Measurements from ENCODE around the gene THOP1. TPM values are rescaled to one million over a fixed set of nuclear protein-coding genes. Genes with fewer than 3 reads are reported as not detected.

The THOP1 gene
- total RNA-seq, 1 donor from 2014 or later = 45.2 TPM

DNA sequence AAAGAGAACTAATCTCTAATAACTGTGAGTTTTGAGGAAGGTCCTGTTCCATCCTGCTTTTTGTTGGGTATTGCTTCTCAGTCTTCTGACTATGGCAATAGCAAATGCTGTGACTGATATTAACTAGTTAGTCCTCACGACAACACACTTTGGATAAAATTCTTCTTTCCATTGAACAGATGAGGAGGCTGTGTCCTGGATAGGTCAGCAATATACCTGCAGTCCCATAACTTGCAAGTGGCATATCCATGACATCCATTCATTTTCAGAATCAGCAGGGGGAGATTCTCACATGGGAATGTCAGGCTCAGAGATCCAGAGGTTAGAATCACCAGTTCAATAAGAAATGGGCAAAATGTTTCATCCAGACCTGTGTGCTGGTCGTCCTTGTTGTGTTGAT lies 41.7 kb downstream of the THOP1 start:
- peaks cover 10% of the 10 kb centered on the region for H3K9me3 Mint-ChIP-seq (ENCODE audit: unreplicated experiment)
- DNase-seq (ENCODE audit: extremely low spot score, unreplicated experiment) = no peak
- no peak overlapping the region for H3K4me3 Mint-ChIP-seq (ENCODE audit: unreplicated experiment)
- H3K27ac Mint-ChIP-seq (ENCODE audit: unreplicated experiment) = no peak overlapping the region
- H3K4me1 Mint-ChIP-seq (ENCODE audit: unreplicated experiment) = no peaks in the 10 kb centered on the region
- H3K27me3 Mint-ChIP-seq (ENCODE audit: unreplicated experiment) = no peaks in the 10 kb centered on the region
- TF ChIP-seq, protein P1, sequence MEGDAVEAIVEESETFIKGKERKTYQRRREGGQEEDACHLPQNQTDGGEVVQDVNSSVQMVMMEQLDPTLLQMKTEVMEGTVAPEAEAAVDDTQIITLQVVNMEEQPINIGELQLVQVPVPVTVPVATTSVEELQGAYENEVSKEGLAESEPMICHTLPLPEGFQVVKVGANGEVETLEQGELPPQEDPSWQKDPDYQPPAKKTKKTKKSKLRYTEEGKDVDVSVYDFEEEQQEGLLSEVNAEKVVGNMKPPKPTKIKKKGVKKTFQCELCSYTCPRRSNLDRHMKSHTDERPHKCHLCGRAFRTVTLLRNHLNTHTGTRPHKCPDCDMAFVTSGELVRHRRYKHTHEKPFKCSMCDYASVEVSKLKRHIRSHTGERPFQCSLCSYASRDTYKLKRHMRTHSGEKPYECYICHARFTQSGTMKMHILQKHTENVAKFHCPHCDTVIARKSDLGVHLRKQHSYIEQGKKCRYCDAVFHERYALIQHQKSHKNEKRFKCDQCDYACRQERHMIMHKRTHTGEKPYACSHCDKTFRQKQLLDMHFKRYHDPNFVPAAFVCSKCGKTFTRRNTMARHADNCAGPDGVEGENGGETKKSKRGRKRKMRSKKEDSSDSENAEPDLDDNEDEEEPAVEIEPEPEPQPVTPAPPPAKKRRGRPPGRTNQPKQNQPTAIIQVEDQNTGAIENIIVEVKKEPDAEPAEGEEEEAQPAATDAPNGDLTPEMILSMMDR (IDR thresholded peaks at IDR 0.05) = no peak
- peaks cover 46% of the 10 kb centered on the region for H3K36me3 Mint-ChIP-seq (ENCODE audit: unreplicated experiment)

DNA sequence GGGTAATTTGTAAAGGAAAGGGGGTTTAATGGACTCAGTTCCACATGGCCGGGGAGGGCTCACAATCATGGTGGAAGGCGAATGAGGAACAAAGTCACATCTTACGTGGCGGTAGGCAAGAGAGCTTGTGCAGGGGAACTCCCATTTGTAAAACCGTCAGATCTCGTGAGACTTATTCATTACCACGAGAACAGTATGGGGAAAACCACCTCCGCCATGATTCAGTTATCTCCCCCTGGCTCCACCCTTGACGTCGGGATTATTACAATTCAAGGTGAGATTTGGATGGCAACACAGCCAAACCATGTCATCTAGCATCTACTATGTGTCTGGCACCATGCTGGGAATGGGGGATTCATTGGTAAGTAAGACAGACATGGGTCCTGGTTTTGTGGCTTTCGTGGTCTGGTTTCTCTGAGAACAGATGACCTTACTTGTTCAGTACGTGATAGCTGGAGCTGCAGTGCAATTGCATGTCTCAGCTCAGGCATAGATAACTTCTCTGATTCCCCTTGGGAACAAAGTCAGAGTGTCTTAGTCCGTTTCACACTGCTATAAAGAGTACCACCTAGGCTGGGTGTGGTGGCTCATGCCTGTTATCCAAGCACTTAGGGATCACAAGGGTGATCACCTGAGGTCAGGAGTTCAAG lies 42.7 kb downstream of the THOP1 start:
- Mint-ChIP-seq H3K9me3 (ENCODE audit: unreplicated experiment) (peaks cover 14% of the 10 kb centered on the region), H3K27me3 (ENCODE audit: unreplicated experiment) (no peaks in the 10 kb centered on the region), H3K27ac (ENCODE audit: unreplicated experiment) (no peak overlapping the region), H3K4me1 (ENCODE audit: unreplicated experiment) (no peaks in the 10 kb centered on the region), H3K4me3 (ENCODE audit: unreplicated experiment) (no peak overlapping the region), H3K36me3 (ENCODE audit: unreplicated experiment) (peaks cover 55% of the 10 kb centered on the region)
- TF ChIP-seq, protein P1 (IDR thresholded peaks at IDR 0.05) = no peak
- DNase-seq (ENCODE audit: extremely low spot score, unreplicated experiment) = no peak

DNA sequence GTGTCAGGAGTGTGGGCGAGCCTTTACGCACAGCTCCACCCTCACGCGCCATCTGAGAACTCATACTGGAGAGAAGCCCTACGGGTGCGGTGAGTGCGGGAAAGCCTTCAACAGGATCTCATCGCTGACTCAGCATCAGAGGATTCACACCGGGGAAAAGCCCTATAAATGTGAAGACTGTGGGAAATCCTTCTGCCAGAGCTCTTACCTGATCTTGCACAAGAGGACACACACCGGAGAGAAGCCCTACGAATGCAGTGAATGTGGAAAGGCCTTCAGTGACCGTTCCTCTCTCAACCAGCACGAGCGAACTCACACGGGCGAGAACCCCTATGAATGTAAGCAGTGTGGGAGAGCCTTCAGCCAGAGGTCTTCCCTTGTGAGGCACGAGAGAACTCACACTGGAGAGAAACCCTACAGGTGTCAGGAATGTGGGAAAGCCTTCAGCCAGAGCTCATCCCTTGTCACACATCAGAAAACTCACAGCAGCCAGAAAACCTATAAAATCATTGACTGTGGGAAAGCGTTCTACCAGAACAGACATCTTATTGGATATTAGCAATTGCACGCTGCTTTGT lies 49.1 kb downstream of the THOP1 start:
- Mint-ChIP-seq H3K27me3 (ENCODE audit: unreplicated experiment) (no peaks in the 10 kb centered on the region), H3K9me3 (ENCODE audit: unreplicated experiment) (peaks cover 28% of the 10 kb centered on the region), H3K4me3 (ENCODE audit: unreplicated experiment) (no peak overlapping the region), H3K36me3 (ENCODE audit: unreplicated experiment) (peaks cover 63% of the 10 kb centered on the region), H3K27ac (ENCODE audit: unreplicated experiment) (no peak overlapping the region), H3K4me1 (ENCODE audit: unreplicated experiment) (no peaks in the 10 kb centered on the region)
- DNase-seq (ENCODE audit: extremely low spot score, unreplicated experiment) = no peak
- TF ChIP-seq, protein P1 (IDR thresholded peaks at IDR 0.05) = no peak

DNA sequence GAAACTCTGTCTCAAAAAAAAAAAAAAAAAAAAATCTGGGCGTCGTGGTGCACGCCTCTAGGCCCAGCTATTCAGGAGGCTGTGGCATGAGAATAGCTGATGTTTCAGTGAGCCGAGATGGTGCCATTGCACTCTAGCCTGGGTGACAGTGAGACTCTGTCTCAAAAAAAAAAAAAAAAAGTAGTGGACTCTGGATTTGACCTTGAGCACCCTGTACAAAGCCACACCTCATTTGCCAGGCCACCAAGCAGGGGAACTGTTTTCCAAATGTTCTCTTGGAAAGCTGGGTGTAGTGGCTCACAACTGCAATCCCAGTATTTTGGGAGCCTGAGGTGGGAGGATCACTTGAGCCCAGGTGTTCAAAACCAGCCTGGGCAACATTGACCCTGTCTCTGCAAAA lies 52.1 kb downstream of the THOP1 start:
- Mint-ChIP-seq H3K9me3 (ENCODE audit: unreplicated experiment) (peaks cover 25% of the 10 kb centered on the region), H3K4me1 (ENCODE audit: unreplicated experiment) (peaks cover 4% of the 10 kb centered on the region), H3K27me3 (ENCODE audit: unreplicated experiment) (no peaks in the 10 kb centered on the region), H3K27ac (ENCODE audit: unreplicated experiment) (no peak overlapping the region), H3K4me3 (ENCODE audit: unreplicated experiment) (no peak overlapping the region), H3K36me3 (ENCODE audit: unreplicated experiment) (peaks cover 44% of the 10 kb centered on the region)
- DNase-seq (ENCODE audit: extremely low spot score, unreplicated experiment) = no peak
- TF ChIP-seq, protein P1 (IDR thresholded peaks at IDR 0.05) = no peak
